SJSA1 (cell line): Measurements from ENCODE around the gene TLX1. TPM values are rescaled to one million over a fixed set of nuclear protein-coding genes. Genes with fewer than 3 reads are reported as not detected.

ENCODE experiments used
- DNase-seq, 2 experiments: peaks; one replicate each; pipeline ENCODE4 v3.0.0-alpha.2; 2015 to 2020; ENCODE audit warnings: low spot score in 2 of 2, low read depth in 1 of 2
- H3K27ac ChIP-seq: fragments of 250-450 bp; sonication (Bioruptor Pico); 2 replicates; pipeline ENCODE4 v1.5.1; 2020; ENCODE audit warnings: mild to moderate bottlenecking, moderate library complexity
- H3K27me3 ChIP-seq: fragments of 250-450 bp; sonication (Bioruptor Pico); replicated peaks from 2 replicates; pipeline ENCODE4 v1.5.1; 2020; ENCODE audit warnings: mild to moderate bottlenecking, moderate library complexity
- H3K36me3 ChIP-seq: fragments of 250-450 bp; sonication (Bioruptor Pico); 2 replicates; pipeline ENCODE4 v1.5.1; 2020; ENCODE audit warnings: mild to moderate bottlenecking
- H3K4me1 ChIP-seq: fragments of 250-450 bp; sonication (Bioruptor Pico); replicated peaks from 2 replicates; pipeline ENCODE4 v1.6.1; 2021; ENCODE audit warnings: mild to moderate bottlenecking
- H3K4me3 ChIP-seq: fragments of 250-450 bp; sonication (Bioruptor Pico); 2 replicates; pipeline ENCODE4 v1.5.1; 2020; ENCODE audit warnings: mild to moderate bottlenecking
- H3K9me3 ChIP-seq: fragments of 250-450 bp; sonication (Bioruptor Pico); replicated peaks from 2 replicates; pipeline ENCODE4 v1.5.1; 2020; ENCODE audit warnings: mild to moderate bottlenecking
- total RNA-seq: library from RNA; depleted of rRNA; stranded (reverse); fragments of >200 nt; shearing (Covaris generic); gene quantifications from 2 replicates; pipeline ENCODE4 v1.2.3, GENCODE V29; 2014

Gene TLX1
- total RNA-seq, 1 experiment from 2014 or later: not detected

DNA sequence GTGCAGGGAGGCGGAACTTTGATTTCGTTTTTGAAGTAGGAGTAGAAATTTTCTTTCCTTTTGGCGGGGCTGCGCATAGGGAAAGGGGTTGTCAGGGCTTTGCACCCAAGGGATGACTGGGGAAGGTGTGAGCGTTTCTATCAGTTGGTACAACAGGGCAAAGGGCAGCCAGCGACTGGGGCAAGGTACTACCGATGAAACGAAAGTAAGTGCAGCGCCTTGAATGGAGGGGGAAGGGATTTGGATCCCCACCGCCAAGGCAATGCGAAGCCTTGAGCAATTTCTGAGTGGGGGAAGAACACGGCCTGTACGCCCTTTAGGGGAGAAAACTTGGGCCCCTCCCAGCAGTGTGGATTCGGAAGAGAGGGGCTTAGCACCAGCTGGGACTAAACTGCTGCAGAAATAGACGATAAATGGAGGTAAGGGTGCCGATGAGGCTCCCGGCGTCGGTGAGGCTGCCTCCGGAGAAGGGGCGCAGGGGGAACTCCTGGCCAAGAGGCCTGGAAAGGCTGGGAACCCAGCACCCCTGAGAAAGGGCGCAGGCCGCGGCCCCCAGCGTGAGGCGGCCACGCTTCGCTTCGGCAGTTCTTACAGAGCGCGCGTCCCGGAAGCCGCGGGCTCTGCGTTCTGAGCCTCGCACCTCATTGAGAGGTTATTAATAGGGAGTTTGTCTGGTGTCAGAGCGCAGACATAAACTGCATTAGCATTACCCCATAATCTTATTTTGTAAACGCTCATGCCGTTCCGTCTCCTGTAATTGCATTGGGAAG lies 10.0 kb upstream of the TLX1 start:
- Histone ChIP-seq H3K27me3 (peaks cover 85% of the 10 kb centered on the region), H3K9me3 (peaks cover 5% of the 10 kb centered on the region; the same call in 1 of the 2 replicates)
- no peak for DNase-seq

DNA sequence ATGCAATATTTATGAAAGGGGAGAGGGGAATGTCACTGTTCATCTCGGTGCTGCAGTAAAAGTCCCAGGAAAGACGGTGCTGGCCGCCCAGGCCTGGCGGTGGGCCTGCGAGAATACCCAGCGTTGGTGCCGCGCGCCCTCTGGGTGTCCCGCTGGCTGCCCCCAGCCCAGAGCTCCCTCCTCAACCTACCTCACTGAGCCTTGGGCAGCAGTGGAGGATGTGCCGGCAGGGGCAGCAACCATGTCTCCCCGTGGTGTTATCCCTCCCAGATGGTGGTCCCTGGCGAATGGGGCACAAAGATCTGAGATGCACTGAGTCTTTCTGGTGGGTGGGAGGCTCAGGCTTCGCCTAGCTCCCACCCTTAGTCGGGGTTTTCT lies 9.5 kb upstream of the TLX1 start:
- no peak for DNase-seq
- Histone ChIP-seq H3K4me1 (peaks cover 10% of the 10 kb centered on the region), H3K27me3 (peaks cover 85% of the 10 kb centered on the region), H3K27ac (no peak overlapping the region), H3K4me3 (no peak overlapping the region), H3K9me3 (peaks cover 5% of the 10 kb centered on the region; the same call in 1 of the 2 replicates), H3K36me3 (no peaks in the 10 kb centered on the region)

More for the DNA sequence above, 10.0 kb upstream of the TLX1 start:
- H3K36me3 ChIP-seq: no peaks in the 10 kb centered on the region
- no peak overlapping the region for H3K27ac ChIP-seq
- peaks cover 10% of the 10 kb centered on the region for H3K4me1 ChIP-seq
- peak overlapping the region; percentile 25 for H3K4me3 ChIP-seq

DNA sequence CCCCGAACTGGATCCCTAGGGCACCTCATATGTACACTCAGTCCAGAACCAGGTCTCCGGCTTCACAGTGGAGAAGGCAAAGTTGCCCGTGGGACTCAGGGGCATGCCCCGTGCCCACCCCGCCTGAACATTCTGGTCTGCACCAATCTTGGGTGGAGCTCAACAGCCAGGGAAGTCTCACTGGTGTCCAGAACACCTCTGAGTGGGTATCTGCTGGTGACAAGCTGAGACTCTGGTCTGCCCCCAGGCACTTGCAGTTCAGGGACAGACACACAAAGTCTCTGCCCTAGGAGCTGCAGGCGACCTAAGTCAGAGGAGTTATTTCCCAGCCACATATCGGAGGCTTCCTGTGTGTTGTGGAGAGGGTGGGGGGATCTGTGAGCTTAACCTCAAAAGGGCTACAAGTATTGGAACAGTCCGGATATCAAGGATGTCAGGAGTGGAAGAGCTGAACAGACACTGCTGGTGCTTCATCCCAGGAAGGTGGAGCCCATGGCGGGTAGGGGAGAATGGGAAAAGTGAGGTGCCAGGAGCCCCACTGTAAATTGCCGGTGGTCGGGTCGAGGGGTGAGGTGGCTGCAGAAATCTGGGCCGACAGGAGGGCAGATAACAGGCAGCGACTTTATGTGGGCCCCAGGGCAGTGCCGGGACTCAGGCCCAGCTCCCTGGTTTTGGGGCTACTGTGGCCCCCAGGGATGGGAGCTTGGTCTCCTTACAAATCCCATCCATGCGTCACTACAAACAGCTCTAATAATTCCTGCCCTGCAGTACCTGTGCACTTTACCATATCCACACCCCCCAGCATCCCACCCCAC lies 8.6 kb upstream of the TLX1 start:
- Histone ChIP-seq H3K4me3 (no peak overlapping the region), H3K27ac (no peak overlapping the region), H3K27me3 (peaks cover 87% of the 10 kb centered on the region), H3K36me3 (no peaks in the 10 kb centered on the region), H3K9me3 (peaks cover 5% of the 10 kb centered on the region; the same call in 1 of the 2 replicates), H3K4me1 (peaks cover 10% of the 10 kb centered on the region)
- DNase-seq: no peak

DNA sequence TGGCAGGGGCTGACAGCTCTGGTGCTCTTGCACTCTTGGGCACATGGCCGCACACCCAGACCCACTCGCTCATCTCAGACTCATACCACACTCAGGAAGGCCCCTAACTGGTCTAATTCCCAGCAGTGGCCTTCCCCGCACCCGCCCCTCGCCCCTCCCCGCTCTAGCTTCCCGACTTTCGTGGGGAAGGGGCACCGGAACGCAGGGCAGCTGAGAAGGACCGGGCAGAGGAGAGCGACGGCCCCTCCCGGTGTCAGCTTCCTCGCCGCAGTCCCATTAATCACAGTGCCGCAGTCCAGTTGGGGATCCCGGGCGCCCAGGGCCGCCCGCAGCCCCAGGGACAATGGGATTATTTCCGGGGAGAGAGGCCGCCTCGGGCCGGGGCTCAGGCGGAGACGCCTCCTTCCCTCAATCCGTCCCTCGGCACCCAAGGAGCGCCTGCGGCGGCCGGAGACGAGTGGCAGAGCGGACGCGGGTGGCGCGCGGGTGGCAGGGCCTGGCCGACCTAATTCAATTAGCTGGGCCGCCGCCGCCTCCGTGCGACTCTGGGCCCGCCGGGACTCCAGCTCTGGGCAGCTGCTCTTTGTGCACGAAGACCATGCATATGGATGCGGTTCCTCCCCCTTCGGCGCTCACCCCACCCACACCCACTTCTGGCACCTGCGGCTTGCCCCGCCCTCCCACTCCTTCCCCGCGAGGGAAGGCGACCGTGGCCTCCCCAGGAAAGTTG lies 7.8 kb upstream of the TLX1 start:
- Histone ChIP-seq H3K4me1 (peaks cover 10% of the 10 kb centered on the region), H3K27me3 (peaks cover 89% of the 10 kb centered on the region)
- DNase-seq: no peak

DNA sequence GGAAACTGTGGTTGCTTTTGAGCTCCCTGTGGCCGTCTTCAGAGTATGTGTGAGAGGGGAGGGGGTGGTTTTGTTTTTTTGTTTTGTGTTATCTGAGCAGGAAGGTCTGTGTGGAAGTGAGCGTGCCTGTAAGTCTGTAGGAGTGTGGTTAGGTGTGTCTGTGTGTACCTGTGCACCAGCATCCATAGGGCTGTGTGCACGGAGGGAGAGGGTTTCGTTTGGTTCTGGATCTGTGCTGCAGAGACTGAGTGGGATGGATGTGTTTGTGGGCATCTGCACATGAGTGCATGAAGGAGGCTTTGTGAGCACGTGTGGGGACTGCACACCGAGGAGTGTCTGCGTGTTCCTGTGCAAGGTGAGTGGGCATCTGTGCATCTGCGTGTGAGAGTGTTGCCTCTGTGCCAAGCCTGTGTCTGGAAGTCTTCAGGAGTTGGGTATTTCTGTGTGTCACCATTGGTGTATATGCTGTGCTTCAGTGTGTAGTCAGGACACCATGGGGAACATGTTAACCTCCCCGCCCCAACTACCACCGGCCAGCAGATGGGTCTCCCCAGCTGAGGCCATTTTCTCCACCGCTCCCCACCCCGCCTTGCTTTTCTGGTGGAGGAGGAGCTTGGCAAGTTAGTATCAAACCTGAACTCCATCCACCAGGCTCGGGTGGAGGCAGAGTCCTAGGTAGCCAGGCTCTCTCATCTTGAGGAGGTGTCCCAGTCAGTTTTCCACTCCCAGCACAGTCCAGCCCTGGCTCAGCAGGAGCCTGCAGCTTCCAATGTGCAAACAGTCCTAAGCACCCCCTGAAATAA lies 7.1 kb upstream of the TLX1 start:
- DNase-seq: peak in 1 of 2 experiments; percentile 34
- Histone ChIP-seq H3K4me3 (no peak overlapping the region), H3K9me3 (peaks cover 5% of the 10 kb centered on the region; the same call in 1 of the 2 replicates), H3K36me3 (no peaks in the 10 kb centered on the region), H3K27ac (no peak overlapping the region), H3K27me3 (peaks cover 95% of the 10 kb centered on the region), H3K4me1 (peaks cover 10% of the 10 kb centered on the region)

More for the DNA sequence above, 7.8 kb upstream of the TLX1 start:
- Histone ChIP-seq H3K9me3 (peaks cover 5% of the 10 kb centered on the region; the same call in 1 of the 2 replicates), H3K27ac (no peak overlapping the region), H3K36me3 (no peaks in the 10 kb centered on the region), H3K4me3 (no peak overlapping the region)

DNA sequence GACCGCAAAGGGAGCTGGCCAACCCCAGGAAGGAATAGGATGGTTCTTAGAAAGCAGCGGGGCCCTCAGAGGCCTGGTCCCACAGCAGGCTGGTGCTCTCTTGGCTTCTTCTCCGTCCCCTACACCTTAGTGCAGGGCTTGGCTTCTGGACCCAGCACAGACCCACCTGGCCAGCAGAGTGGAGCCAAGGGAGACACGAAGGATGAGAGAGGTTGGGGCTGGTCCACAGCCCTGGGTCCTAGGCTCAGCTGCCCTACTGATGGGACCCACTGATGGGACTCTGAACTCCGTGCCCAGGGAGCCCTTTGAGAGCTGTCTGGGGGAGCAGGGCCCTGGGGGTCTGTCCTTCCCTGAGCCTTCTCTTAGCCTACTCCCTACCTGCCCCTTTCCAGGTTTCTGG lies 6.2 kb upstream of the TLX1 start:
- Histone ChIP-seq H3K4me3 (no peak overlapping the region), H3K27me3 (peaks cover 98% of the 10 kb centered on the region), H3K9me3 (peaks cover 5% of the 10 kb centered on the region; the same call in 1 of the 2 replicates), H3K4me1 (peaks cover 10% of the 10 kb centered on the region), H3K36me3 (no peaks in the 10 kb centered on the region), H3K27ac (no peak overlapping the region)
- no peak for DNase-seq

DNA sequence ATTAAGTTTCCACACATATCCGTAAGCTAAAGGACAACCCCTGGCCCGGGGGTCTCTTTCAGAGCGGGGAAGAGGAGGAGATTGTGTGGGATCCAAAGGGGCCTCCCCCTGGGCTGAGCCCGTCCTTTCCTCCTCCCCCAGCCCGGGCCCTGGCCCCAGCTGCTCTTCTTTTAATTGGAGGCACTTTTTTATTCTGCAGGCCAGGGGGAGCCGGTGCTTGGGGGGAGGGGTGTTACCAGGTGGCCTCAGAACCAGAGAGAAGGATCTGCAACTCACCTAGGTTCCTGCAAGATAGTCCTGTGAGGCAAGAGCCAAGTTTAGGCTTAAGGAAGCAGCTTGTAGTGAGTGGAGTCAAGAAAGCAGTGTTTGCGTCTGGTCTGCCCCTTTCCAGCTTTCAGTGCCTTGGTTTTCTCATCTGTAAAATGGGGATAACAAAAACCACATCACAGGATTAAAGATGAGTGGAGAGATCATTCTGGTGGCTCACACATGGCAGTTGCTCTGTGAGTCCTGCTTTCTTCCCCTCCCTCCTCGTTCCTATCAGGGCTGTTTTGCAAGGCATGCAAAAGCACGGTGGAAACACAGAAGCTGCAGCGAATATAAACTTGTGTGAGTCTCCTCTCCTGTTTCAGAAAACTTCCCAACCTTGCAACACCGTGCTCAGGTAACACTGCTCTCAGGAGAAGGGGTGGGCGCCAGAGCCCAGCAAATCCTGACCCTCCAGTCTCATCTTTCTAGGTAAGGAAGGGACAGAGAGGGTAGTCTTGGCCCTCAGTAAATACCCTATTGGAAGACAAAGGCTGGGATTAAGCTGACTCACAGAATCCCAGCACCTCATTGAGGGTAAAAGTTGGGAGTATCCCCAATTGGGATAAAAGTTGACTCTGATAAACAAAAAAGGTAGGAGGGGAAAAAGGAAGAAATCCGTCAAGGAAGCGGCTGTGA lies 4.1 kb upstream of the TLX1 start:
- Histone ChIP-seq H3K9me3 (no peaks in the 10 kb centered on the region), H3K4me3 (no peak overlapping the region), H3K36me3 (no peaks in the 10 kb centered on the region), H3K4me1 (peaks cover 7% of the 10 kb centered on the region), H3K27ac (no peak overlapping the region), H3K27me3 (peaks cover 98% of the 10 kb centered on the region)
- no peak for DNase-seq

DNA sequence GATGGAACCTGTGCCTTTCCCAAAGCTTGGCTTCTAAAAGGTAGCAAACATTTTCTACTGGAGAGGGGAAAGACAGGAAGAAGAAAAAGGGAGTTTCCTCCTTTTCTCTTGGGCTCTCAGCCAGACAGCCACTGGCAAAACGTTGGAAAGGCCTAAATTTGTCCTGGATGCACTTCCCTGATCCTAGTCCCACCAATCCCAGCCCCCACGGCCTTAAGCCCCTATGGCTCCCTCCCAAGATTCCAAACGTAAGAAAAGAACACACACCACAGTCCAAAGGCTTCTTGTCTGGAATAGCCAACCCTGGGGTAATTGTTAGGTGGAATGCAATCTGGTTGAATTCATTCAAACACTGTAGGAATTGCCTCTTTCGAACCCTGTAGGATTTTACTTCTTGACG lies 959 bp upstream of the TLX1 start:
- H3K27me3 ChIP-seq: peaks cover 98% of the 10 kb centered on the region
- DNase-seq: no peak

DNA sequence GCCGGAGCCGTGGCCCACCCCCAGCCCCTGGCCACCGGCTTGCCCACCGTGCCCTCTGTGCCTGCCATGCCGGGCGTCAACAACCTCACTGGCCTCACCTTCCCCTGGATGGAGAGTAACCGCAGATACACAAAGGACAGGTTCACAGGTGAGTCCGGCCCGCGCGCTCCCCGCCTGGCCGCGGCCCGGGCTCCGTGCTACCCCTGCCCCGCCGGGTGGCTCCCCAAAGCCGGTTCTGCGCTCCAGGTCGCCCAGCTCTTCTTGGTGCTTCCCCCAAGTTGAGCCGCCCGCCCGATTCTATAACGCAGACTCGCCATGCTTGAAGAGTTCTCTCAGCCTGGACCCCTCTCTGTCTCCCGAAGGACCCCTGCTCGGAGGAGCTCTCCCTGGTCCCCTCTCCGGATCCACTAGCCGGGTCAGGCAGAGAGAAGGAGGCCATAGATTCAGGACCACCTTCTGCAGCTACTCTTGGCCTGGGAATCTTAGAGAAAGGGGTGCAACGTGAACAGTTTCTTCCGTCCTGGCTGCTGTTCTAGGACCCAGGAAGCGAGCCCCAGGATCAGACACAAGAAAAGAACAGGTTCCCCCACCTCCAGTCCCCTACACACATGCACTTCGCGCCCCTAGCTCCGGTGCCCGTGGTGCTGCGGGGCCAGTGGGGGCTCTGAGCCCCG lies 999 bp downstream of the TLX1 start:
- no peak for DNase-seq
- Histone ChIP-seq H3K4me1 (peaks cover 15% of the 10 kb centered on the region), H3K27ac (no peak overlapping the region), H3K27me3 (peaks cover 98% of the 10 kb centered on the region), H3K9me3 (no peaks in the 10 kb centered on the region), H3K4me3 (no peak overlapping the region), H3K36me3 (no peaks in the 10 kb centered on the region)

More for the DNA sequence above, 959 bp upstream of the TLX1 start:
- H3K4me3 ChIP-seq: no peak overlapping the region
- no peaks in the 10 kb centered on the region for H3K9me3 ChIP-seq
- no peaks in the 10 kb centered on the region for H3K36me3 ChIP-seq
- no peak overlapping the region for H3K27ac ChIP-seq
- H3K4me1 ChIP-seq: peaks cover 15% of the 10 kb centered on the region

DNA sequence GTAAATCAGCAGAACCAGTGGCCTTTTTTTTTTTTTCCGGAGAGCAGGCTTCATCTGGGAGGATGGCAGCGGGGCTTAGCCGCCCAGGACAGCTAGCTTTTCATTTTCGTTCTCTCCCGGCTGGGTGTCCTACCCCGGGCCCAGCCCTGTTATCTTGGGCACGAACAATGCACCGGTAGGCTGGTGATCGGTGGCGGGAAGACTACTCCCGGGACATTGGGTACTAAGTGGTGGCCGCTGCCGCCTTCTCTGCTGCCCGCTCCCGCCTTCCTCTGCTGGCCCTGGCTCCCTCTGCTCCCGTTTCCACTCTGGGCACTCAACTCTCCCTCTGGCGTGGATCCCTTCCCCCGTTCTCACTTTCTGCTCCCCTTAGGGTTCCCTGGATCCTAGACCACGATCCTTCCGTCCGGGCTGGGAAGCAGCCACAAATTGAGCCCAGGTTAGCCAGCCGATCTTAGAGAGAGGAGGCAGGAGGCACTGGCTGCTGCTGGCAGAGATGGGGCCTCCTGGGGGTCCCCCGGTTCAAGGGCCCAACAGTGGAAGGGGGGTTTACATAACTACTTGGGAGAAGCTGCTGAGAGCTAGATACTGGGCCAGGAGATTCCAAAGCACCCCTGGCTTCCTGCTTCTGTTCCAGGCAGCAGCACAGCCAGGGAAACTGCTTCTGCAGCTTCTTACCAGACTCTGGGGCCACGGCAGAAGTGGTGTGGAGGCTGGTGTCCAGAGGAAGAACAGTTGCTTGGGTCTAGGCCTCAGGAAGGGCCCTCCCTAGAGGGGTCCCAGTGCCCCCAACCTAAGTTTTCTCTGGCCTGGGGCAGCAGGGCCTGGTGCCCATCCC lies 1.8 kb downstream of the TLX1 start:
- no peak overlapping the region for H3K27ac ChIP-seq
- no peaks in the 10 kb centered on the region for H3K9me3 ChIP-seq
- DNase-seq: no peak
- peaks cover 15% of the 10 kb centered on the region for H3K4me1 ChIP-seq
- no peak overlapping the region for H3K4me3 ChIP-seq
- H3K36me3 ChIP-seq: no peaks in the 10 kb centered on the region
- H3K27me3 ChIP-seq: peaks cover 98% of the 10 kb centered on the region
